H1 (cell line): ENCODE data around the gene HOOK1.

Experiments used
- EZH2 ChIP-seq: fragments of 200-600 bp; sonication (generic); IDR thresholded peaks from 2 replicates; pipeline ENCODE4 v1.7.1; 2012; ENCODE audit warnings: low read depth, mild to moderate bottlenecking, moderate library complexity, low read length, inconsistent platforms; ENCODE audit not compliant: severe bottlenecking
- TF ChIP-seq, protein P1 (sequence below): IDR thresholded peaks from 2 replicates; pipeline ENCODE4 v1.6.1; 2011; ENCODE audit warnings: low read length, improper control_type of control experiment

DNA sequence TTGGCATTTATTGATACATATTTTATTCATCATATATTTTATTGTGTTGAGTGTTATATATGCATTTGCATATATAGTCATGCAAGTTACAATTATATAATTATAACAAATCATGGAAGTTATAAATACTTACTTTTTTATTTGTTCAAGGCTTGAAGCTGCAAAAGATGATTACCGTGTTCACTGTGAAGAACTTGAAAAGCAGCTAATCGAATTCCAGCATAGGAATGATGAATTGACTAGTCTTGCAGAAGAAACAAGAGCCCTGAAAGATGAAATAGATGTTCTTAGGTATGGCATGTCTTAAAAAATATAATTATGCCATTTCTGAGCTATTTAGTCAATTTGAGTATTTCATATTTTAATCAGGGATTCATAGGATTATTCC is 32.1 kb downstream of the HOOK1 start:
- TF ChIP-seq EZH2 = no peak
- TF ChIP-seq, protein P1, sequence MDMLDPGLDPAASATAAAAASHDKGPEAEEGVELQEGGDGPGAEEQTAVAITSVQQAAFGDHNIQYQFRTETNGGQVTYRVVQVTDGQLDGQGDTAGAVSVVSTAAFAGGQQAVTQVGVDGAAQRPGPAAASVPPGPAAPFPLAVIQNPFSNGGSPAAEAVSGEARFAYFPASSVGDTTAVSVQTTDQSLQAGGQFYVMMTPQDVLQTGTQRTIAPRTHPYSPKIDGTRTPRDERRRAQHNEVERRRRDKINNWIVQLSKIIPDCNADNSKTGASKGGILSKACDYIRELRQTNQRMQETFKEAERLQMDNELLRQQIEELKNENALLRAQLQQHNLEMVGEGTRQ = no peak
